Inflammatory macrophage treated with lipopolysaccharide for 4 hours (primary cell): Measurements from ENCODE around the gene DENND1B.
"Not testable (repeated sequence)": the region's sequence is repeated elsewhere in the genome, so short reads cannot be mapped to it uniquely, and the experiment has no call there.

ENCODE experiments used
- DNase-seq: peaks from one replicate; pipeline ENCODE4 v3.0.0-alpha.2; 2020

DENND1B gene

GRCh38 chr1:197544130-197544529 is 231.2 kb downstream of the DENND1B start:
- no peak for DNase-seq

GRCh38 chr1:197541411-197541810 is 233.9 kb downstream of the DENND1B start:
- no peak for DNase-seq

GRCh38 chr1:197526736-197527371 is 248.4 kb downstream of the DENND1B start:
- peak; percentile 52 for DNase-seq

- peak; percentile 69 for DNase-seq
Observed at GRCh38 chr1:197521118-197521739, 254.1 kb downstream of the DENND1B start.

- DNase-seq = peak; percentile 3
Observed at GRCh38 chr1:197519741-197520334, 255.4 kb downstream of the DENND1B start.

GRCh38 chr1:197515421-197515820 is 259.9 kb downstream of the DENND1B start:
- DNase-seq = no peak

- no peak for DNase-seq
Observed at GRCh38 chr1:197510691-197511378, 264.4 kb downstream of the DENND1B start.

GRCh38 chr1:197496722-197497121 is 278.6 kb downstream of the DENND1B start:
- DNase-seq = no peak

- DNase-seq = not testable (repeated sequence)
Observed at GRCh38 chr1:197491505-197491904, 283.8 kb downstream of the DENND1B start.

- DNase-seq = no peak
Observed at GRCh38 chr1:197486946-197487345, 288.3 kb downstream of the DENND1B start.

GRCh38 chr1:197485790-197486189 is 289.5 kb downstream of the DENND1B start:
- peak; percentile 10 for DNase-seq

- no peak for DNase-seq
Observed at GRCh38 chr1:197481101-197481500, 294.2 kb downstream of the DENND1B start.

GRCh38 chr1:197480446-197480845 is 294.8 kb downstream of the DENND1B start:
- DNase-seq = no peak

- DNase-seq = no peak
Observed at GRCh38 chr1:197472141-197472540, 303.1 kb downstream of the DENND1B start.

GRCh38 chr1:197471248-197471985 is 303.9 kb downstream of the DENND1B start:
- no peak for DNase-seq

GRCh38 chr1:197470330-197470729 is 304.9 kb downstream of the DENND1B start:
- DNase-seq = no peak

GRCh38 chr1:197469620-197470210 is 305.6 kb downstream of the DENND1B start:
- peak; percentile 11 for DNase-seq

- DNase-seq = no peak
Observed at GRCh38 chr1:197468543-197469175, 306.6 kb downstream of the DENND1B start.

GRCh38 chr1:197467881-197468280 is 307.4 kb downstream of the DENND1B start:
- no peak for DNase-seq

- no peak for DNase-seq
Observed at GRCh38 chr1:197466813-197467212, 308.5 kb downstream of the DENND1B start.

GRCh38 chr1:197465528-197466327 is 309.6 kb downstream of the DENND1B start:
- no peak for DNase-seq
